CD4-positive, alpha-beta T cell treated with Interferon gamma for 1 hour (primary cell): Measurements from ENCODE around the gene OR11H1.
"Not testable (repeated sequence)": the region's sequence is repeated elsewhere in the genome, so short reads cannot be mapped to it uniquely, and the experiment has no call there.

Source experiments
- DNase-seq: peaks from one replicate; pipeline ENCODE4 v3.0.0-alpha.2; 2020

Gene OR11H1, protein sequence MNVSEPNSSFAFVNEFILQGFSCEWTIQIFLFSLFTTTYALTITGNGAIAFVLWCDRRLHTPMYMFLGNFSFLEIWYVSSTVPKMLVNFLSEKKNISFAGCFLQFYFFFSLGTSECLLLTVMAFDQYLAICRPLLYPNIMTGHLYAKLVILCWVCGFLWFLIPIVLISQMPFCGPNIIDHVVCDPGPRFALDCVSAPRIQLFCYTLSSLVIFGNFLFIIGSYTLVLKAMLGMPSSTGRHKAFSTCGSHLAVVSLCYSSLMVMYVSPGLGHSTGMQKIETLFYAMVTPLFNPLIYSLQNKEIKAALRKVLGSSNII

GRCh38 chr22:15527892-15528291 is at the start of gene OR11H1:
OR11H1 (plus strand) TSS chr22:15528192; CDS start chr22:15528192, 0 bp downstream.
- not testable (repeated sequence) for DNase-seq

- DNase-seq: not testable (repeated sequence)
These were observed 18.0 kb upstream of the OR11H1 start for GRCh38 chr22:15509967-15510366.

GRCh38 chr22:15515896-15516295 is 12.1 kb upstream of the OR11H1 start:
- not testable (repeated sequence) for DNase-seq

- DNase-seq: peak; percentile 0
These were observed 25.8 kb downstream of the OR11H1 start for GRCh38 chr22:15553767-15554166.

- DNase-seq: not testable (repeated sequence)
These were observed 35.5 kb downstream of the OR11H1 start for GRCh38 chr22:15563461-15563860.

DNA sequence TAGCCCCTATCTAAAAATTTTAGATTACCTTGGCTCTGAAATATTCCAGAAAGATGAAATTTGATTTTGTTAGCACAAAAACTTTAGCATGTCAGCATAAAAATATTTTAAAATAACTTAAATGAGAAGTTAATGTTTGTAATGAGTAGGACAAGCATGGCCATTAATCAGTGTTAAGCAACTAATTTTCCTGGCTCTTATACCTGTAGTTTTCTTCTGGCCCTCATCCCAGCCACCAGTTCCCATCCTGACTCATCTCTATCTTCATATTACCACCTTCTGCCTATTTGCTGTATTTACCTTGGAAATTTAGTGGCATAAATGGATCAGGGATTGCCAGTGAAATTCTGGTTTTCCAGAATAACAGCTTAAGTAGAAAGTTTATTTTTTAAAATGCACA is 37.1 kb downstream of the OR11H1 start:
- DNase-seq: not testable (repeated sequence)
